MM.1S (cell line): ENCODE measurements around the gene CTNNA2.

Source experiments
- DNase-seq: peaks from one replicate; pipeline ENCODE4 v3.0.0-alpha.2; 2015
- H2AFZ ChIP-seq: fragments of 300-600 bp; sonication (generic); 2 replicates; pipeline ENCODE4 v1.6.0; 2016; ENCODE audit warnings: antibody characterized with exemption, low read length
- H3F3A ChIP-seq: fragments of 300-600 bp; sonication (generic); 2 replicates; pipeline ENCODE4 v1.6.1; 2016; ENCODE audit warnings: mild to moderate bottlenecking, antibody characterized with exemption, low read length, moderate library complexity, mixed read lengths; ENCODE audit not compliant: insufficient read depth
- H3K27ac ChIP-seq: fragments of 300-600 bp; sonication (generic); 2 replicates; pipeline ENCODE4 v1.5.1; 2016; ENCODE audit warnings: mild to moderate bottlenecking, low read length
- H3K27me3 ChIP-seq: fragments of 300-600 bp; sonication (generic); replicated peaks from 2 replicates; pipeline ENCODE4 v1.6.0; 2016; ENCODE audit warnings: low read length; ENCODE audit not compliant: insufficient read depth
- H3K36me3 ChIP-seq: fragments of 300-600 bp; sonication (generic); replicated peaks from 2 replicates; pipeline ENCODE4 v1.6.1; 2016; ENCODE audit warnings: mild to moderate bottlenecking, low read length, mixed read lengths; ENCODE audit not compliant: insufficient read depth
- H3K4me1 ChIP-seq: fragments of 300-600 bp; sonication (generic); 2 replicates; pipeline ENCODE4 v1.6.1; 2016; ENCODE audit warnings: low read length, mixed read lengths
- H3K4me2 ChIP-seq: fragments of 300-600 bp; sonication (generic); 2 replicates; pipeline ENCODE4 v1.6.0; 2016; ENCODE audit warnings: low read depth, low read length
- H3K4me3 ChIP-seq: fragments of 300-600 bp; sonication (generic); 2 replicates; pipeline ENCODE4 v1.5.1; 2016; ENCODE audit warnings: low read length, mixed read lengths
- H3K79me2 ChIP-seq: fragments of 300-600 bp; sonication (generic); 2 replicates; pipeline ENCODE4 v1.6.1; 2016; ENCODE audit warnings: mixed run types, low read length, mixed read lengths
- H3K9ac ChIP-seq: fragments of 300-600 bp; sonication (generic); 2 replicates; pipeline ENCODE4 v1.6.1; 2016; ENCODE audit warnings: low read length, mixed read lengths
- H3K9me2 ChIP-seq: fragments of 300-600 bp; sonication (generic); replicated peaks from 2 replicates; pipeline ENCODE4 v1.6.1; 2016; ENCODE audit warnings: mild to moderate bottlenecking, low read length, mixed read lengths; ENCODE audit not compliant: insufficient read depth
- H3K9me3 ChIP-seq: fragments of 300-600 bp; sonication (generic); replicated peaks from 2 replicates; pipeline ENCODE4 v1.6.1; 2016; ENCODE audit warnings: mild to moderate bottlenecking, low read length, mixed read lengths; ENCODE audit not compliant: insufficient read depth
- H4K20me1 ChIP-seq: fragments of 300-600 bp; sonication (generic); 2 replicates; pipeline ENCODE4 v1.6.1; 2016; ENCODE audit warnings: mild to moderate bottlenecking, low read length, moderate library complexity, mixed read lengths; ENCODE audit not compliant: insufficient read depth
- CTCF ChIP-seq: fragments of 300-600 bp; sonication (generic); IDR thresholded peaks from 2 replicates; pipeline ENCODE4 v1.5.1; 2016; ENCODE audit warnings: antibody characterized with exemption, low read length, mixed read lengths
- EZH2 ChIP-seq: fragments of 300-600 bp; sonication (generic); optimal IDR thresholded peaks from 2 replicates; pipeline ENCODE3; 2017; ENCODE audit warnings: low read depth, mild to moderate bottlenecking, antibody characterized with exemption, low read length, mixed read lengths
- EZH2phosphoT487 ChIP-seq: fragments of 300-600 bp; sonication (generic); IDR thresholded peaks from 2 replicates; pipeline ENCODE4 v1.6.1; 2018; ENCODE audit warnings: antibody characterized with exemption, low read length

CTNNA2 gene

GRCh38 chr2:80312282-80312839 lies 799.5 kb downstream of the CTNNA2 start:
- H3K79me2 ChIP-seq = no peaks in the 10 kb centered on the region
- no peak for DNase-seq
- no peak overlapping the region for H3K4me2 ChIP-seq
- no peaks in the 10 kb centered on the region for H3F3A ChIP-seq
- no peaks in the 10 kb centered on the region for H3K36me3 ChIP-seq
- H3K27me3 ChIP-seq = no peaks in the 10 kb centered on the region
- H3K4me3 ChIP-seq = no peak overlapping the region
- no peak overlapping the region for H3K27ac ChIP-seq
- no peak overlapping the region for H3K9ac ChIP-seq
- no peaks in the 10 kb centered on the region for H3K4me1 ChIP-seq
- H3K9me2 ChIP-seq = no peaks in the 10 kb centered on the region
- H2AFZ ChIP-seq = no peak overlapping the region
- TF ChIP-seq CTCF (no peak), EZH2phosphoT487 (no peak), EZH2 (no peak)
- no peaks in the 10 kb centered on the region for H4K20me1 ChIP-seq
- H3K9me3 ChIP-seq = no peaks in the 10 kb centered on the region

DNA sequence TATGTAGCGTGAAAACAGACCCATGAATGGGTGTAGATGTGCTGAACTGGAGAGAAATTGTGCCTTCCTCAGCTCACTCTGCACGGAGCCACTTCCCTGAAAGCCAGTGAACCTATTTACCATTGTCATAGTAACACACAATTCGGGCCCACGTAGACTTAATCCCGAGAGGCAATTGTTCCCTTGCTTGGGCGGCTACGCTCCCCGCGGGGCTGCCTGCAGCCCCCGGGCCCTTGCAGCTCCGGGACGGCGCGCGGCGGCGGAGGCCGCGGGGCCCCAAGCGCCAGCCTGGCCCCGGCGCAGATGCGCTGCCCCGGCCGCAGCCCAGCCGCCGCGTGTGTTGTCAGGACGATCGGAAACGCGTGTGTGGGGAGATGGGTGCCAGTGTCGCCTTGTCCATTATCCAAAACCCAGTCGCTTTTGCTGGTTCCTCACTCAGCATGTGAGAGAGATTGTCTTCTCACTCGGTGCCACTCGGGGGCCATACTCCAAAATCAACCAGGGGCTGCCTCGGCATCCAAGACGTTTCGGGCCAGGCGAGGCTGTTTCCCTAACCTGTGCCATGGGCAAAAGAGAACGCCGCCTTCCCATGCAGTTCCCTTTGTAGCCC lies 809.6 kb downstream of the CTNNA2 start:
- no peaks in the 10 kb centered on the region for H3K27me3 ChIP-seq
- no peaks in the 10 kb centered on the region for H4K20me1 ChIP-seq
- DNase-seq = no peak
- no peak overlapping the region for H3K4me3 ChIP-seq
- no peaks in the 10 kb centered on the region for H3K79me2 ChIP-seq
- H2AFZ ChIP-seq = no peak overlapping the region
- no peak overlapping the region for H3K27ac ChIP-seq
- H3K9me2 ChIP-seq = no peaks in the 10 kb centered on the region
- no peaks in the 10 kb centered on the region for H3K4me1 ChIP-seq
- no peak overlapping the region for H3K9ac ChIP-seq
- H3K36me3 ChIP-seq = no peaks in the 10 kb centered on the region
- H3K4me2 ChIP-seq = no peak overlapping the region
- no peak for TF ChIP-seq EZH2phosphoT487
- TF ChIP-seq CTCF = no peak
- TF ChIP-seq EZH2 = no peak
- H3K9me3 ChIP-seq = no peaks in the 10 kb centered on the region
- H3F3A ChIP-seq = no peaks in the 10 kb centered on the region

DNA sequence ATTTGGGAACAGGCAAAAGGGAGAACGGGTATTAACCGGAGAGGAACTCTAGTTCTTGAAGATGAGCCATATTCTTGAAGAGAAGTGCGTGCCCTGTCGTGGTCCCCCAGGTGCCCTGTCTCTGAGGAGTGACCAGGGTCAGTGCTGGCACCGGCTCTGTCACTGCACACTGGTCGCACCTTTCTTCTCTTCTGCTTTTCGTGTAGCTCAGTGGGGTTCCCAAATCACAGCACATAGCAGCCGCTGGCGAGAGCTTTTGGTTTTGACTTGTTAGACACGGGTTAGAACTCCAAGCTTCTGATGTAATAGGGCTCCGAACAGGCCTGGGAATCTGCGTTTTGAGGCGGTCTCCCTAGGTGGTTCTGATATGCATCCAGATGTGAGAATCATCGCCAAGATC lies 810.1 kb downstream of the CTNNA2 start:
- Histone ChIP-seq H3K9ac (no peak overlapping the region), H3K79me2 (no peaks in the 10 kb centered on the region), H3K27me3 (no peaks in the 10 kb centered on the region), H2AFZ (no peak overlapping the region), H3F3A (no peaks in the 10 kb centered on the region), H3K4me2 (no peak overlapping the region), H3K9me2 (no peaks in the 10 kb centered on the region), H3K4me1 (no peaks in the 10 kb centered on the region), H3K27ac (no peak overlapping the region), H3K4me3 (no peak overlapping the region), H3K36me3 (no peaks in the 10 kb centered on the region), H3K9me3 (no peaks in the 10 kb centered on the region), H4K20me1 (no peaks in the 10 kb centered on the region)
- DNase-seq = no peak
- no peak for TF ChIP-seq CTCF
- TF ChIP-seq EZH2 = no peak
- TF ChIP-seq EZH2phosphoT487 = no peak
